MG63 (cell line): ENCODE data around the gene SVOP. TPM values are rescaled to one million over a fixed set of nuclear protein-coding genes. Genes with fewer than 3 reads are reported as not detected.
"Not testable (repeated sequence)": the region's sequence is repeated elsewhere in the genome, so short reads cannot be mapped to it uniquely, and the experiment has no call there.

ENCODE experiments used
- DNase-seq: peaks from one replicate; pipeline ENCODE4 v3.0.0-alpha.2; 2020
- H3K27me3 ChIP-seq: fragments of 250-450 bp; sonication (Bioruptor Pico); 2 replicates; pipeline ENCODE4 v1.5.1; 2020; ENCODE audit warnings: mild to moderate bottlenecking, moderate library complexity
- H3K36me3 ChIP-seq: fragments of 250-450 bp; sonication (Bioruptor Pico); 2 replicates; pipeline ENCODE4 v1.5.1; 2020; ENCODE audit warnings: mild to moderate bottlenecking, moderate library complexity
- H3K4me3 ChIP-seq: fragments of 250-450 bp; sonication (Bioruptor Pico); 2 replicates; pipeline ENCODE4 v1.5.1; 2020; ENCODE audit warnings: mild to moderate bottlenecking, moderate library complexity
- H3K9me3 ChIP-seq: fragments of 250-450 bp; sonication (Bioruptor Pico); 2 replicates; pipeline ENCODE4 v1.5.1; 2020; ENCODE audit warnings: mild to moderate bottlenecking, moderate library complexity
- total RNA-seq: library from RNA; depleted of rRNA; stranded (reverse); fragments of >200 nt; shearing (Covaris generic); gene quantifications from 2 replicates; pipeline ENCODE4 v1.2.3, GENCODE V29; 2014; ENCODE audit warnings: low replicate concordance; rRNA removed

SVOP gene
- total RNA-seq, result not detected in 2 replicates

DNA sequence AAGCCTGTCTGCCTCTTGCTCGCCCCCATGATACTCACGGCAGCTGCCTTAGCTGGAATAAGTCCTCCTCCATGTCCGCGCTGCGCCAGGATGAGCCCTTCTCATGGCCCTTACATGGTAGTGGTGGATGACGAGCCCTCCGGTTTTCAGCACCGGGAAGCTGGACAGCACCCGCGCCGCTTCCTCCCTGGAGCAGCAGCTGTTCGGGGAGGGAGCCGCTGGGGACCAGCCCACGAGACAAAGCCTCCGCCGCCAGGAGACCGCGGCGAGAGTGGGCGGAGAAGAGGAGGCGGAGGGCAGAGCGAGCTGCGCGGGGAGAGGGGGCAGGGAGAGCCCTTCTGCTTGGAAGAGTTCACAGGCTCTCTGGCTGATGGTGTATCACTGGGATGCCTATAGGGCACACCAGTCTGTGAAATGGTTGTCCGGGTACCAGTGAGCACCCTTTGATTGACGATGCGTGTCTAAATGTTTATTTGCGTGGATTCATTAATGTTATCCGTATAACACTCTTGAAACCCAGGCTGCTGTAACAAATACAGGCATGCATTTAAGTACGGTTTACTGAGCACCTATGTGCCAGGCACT lies at the start of gene SVOP:
Gene SVOP, minus strand, starts transcription at position 273 of the 585 bp plus-strand sequence. Its CDS starts 200 bp downstream, at position 73.
- no peak within 1 kb of the TSS for H3K4me3 ChIP-seq
- H3K9me3 ChIP-seq, result no peaks in the 10 kb centered on the region
- no peaks in the 10 kb centered on the region; the same call in 1 of the 2 replicates for H3K27me3 ChIP-seq
- peak; percentile 83 for DNase-seq
- H3K36me3 ChIP-seq, result no peaks in the 10 kb centered on the region

DNA sequence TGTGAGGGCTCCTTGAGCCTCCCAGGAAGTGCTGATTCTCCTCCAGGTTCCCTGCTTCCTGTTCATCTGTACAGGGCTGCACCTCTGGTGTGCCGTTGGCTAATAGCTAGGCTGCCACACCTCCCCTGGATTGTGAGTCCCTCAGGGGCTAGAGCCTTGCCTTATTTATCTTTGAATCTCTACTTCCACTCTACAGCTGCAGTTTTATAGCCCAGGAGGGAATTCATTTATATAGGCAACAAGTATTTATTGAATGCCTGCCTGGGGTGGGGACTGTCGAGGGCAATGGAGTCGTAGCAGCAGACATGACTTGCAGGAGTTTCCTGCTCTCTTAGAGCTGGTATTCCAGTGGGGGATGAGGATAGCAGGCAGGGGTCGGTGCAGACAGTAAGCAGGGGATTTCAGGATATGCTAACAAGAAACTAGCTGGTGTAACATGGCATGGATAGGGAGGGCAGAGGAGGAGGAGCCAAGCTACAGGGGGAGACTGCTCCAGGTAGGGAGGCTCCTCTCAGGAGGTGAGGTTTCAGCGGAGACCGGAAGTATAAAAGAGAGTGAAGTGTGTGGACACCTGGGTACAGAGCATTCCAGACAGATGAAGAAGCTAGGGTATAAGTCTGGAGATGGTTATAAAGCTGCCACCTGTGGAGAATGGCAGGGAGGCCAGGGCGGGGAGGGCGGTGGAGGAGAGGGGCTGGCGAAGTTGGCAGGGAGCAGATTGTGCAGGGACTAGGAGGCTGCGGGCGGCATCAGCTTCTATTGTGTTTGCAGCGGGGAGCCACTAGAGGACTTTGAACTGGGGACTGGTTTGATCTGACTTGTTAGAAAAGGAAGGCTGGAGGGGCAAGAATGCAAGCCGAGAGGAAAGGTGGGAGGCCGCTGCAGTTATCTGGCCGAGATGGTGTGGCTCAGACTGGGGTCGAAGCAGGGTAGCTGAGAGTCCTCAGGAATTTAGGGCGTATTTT lies 48.7 kb upstream of the SVOP start:
- Histone ChIP-seq H3K9me3 (no peaks in the 10 kb centered on the region), H3K27me3 (no peaks in the 10 kb centered on the region), H3K36me3 (peaks cover 22% of the 10 kb centered on the region), H3K4me3 (no peak overlapping the region)
- no peak for DNase-seq

GRCh38 chr12:109065853-109066193 lies 45.0 kb upstream of the SVOP start:
- Histone ChIP-seq H3K36me3 (peaks cover 5% of the 10 kb centered on the region; the same call in 1 of the 2 replicates), H3K4me3 (no peak overlapping the region), H3K9me3 (no peaks in the 10 kb centered on the region), H3K27me3 (no peaks in the 10 kb centered on the region)
- DNase-seq, result no peak

DNA sequence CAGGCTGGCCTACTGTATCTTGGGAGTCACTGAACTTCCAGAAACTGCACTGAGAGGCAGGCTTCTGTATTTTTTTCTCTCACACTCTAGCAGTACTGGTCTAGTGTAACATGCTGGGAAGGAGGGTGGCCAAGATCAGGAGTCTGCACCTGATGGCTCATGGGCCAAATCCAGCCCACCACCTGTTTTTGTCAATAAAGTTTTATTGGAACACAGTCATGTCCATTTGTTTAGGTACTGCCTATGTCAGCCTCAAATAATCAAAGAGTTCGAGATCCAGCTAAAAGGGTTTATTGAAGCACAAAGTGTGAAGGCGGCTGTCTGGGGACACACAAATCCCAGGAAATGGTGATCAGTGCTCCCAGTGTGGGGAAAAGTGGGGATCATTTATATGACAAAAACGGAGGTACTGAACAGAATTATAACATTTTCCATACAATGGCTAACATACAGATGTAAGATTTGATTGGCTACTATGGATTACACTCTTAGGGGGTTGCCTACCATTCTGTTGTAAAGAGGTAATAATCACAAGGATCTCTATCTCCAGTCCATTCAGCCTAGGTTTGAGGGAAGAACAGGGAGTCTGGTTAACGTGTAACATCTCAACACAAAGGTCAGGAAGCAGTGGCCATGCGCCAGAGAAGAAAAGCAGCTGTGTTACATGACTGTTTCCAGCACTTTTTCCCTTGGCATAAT lies 44.4 kb upstream of the SVOP start:
- DNase-seq, result no peak
- H3K9me3 ChIP-seq, result no peaks in the 10 kb centered on the region
- no peak overlapping the region for H3K4me3 ChIP-seq
- peaks cover 5% of the 10 kb centered on the region; the same call in 1 of the 2 replicates for H3K36me3 ChIP-seq
- H3K27me3 ChIP-seq, result no peaks in the 10 kb centered on the region

DNA sequence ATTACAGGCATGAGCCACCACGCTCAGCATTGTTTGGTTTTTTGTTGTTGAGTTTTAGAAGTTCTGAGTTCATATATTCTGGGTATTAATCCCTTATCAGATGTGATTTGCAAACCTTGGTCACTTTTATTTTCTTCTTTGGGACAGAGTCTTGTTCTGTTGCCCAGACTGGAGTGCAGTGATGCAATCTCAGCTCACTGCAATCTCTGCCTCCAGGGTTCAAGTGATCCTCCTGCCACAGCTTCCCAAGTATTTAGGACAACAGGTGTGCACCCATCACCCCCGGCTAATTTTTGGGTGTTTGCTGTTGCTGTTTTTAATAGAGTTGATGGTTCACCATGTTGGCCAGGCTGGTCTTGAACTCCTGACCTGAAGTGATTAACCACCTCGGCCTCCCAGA lies 43.3 kb upstream of the SVOP start:
- DNase-seq, result no peak
- no peaks in the 10 kb centered on the region for H3K9me3 ChIP-seq
- H3K27me3 ChIP-seq, result no peaks in the 10 kb centered on the region
- H3K36me3 ChIP-seq, result peaks cover 8% of the 10 kb centered on the region
- no peak overlapping the region for H3K4me3 ChIP-seq

DNA sequence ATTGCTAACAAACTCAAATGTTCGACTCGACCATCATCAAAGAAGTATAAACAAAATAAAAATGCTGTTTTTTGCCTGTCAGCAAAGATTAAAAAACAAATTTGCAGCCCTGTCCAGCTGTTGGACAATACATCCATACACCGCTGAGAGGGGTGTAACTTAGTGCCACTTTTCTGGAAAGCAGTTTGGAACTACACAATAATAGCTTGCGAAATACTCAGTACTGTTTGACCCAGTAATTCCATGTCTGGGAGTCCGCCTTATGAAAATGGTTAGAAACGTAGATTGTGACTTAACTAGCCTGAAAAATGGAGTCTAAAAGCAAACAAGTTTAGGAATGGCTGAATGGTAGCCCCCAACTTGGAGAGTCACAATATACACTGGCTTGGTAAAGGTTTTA lies 37.9 kb upstream of the SVOP start:
- H3K4me3 ChIP-seq, result no peak overlapping the region
- H3K27me3 ChIP-seq, result no peaks in the 10 kb centered on the region
- DNase-seq, result no peak
- H3K9me3 ChIP-seq, result no peaks in the 10 kb centered on the region
- peaks cover 18% of the 10 kb centered on the region for H3K36me3 ChIP-seq

GRCh38 chr12:109057376-109057775 lies 36.5 kb upstream of the SVOP start:
- Histone ChIP-seq H3K36me3 (peaks cover 18% of the 10 kb centered on the region), H3K4me3 (no peak overlapping the region), H3K9me3 (no peaks in the 10 kb centered on the region), H3K27me3 (no peaks in the 10 kb centered on the region)
- no peak for DNase-seq

DNA sequence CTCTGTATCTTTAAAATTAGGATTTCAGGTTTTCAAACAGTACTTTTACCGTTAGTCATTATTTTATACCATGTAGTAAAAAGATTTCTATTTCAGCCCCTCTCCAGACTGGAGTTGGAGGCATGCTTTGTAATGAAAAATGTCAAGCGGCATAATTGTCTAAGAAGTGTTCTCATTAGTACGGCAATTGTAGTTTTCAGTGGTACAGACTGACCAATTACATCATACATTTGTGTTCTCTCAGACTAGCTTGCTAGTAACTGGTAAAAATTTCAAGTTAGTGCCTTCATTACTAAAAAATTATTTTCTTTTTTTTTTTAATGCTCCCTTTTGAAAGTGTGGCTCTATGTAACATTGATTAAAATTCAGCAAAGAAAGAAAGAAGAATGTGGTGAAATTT lies 36.0 kb upstream of the SVOP start:
- H3K36me3 ChIP-seq, result peaks cover 18% of the 10 kb centered on the region
- no peak overlapping the region for H3K4me3 ChIP-seq
- H3K9me3 ChIP-seq, result no peaks in the 10 kb centered on the region
- DNase-seq, result no peak
- no peaks in the 10 kb centered on the region for H3K27me3 ChIP-seq

- no peak for DNase-seq
- Histone ChIP-seq H3K27me3 (no peaks in the 10 kb centered on the region), H3K36me3 (peaks cover 15% of the 10 kb centered on the region), H3K4me3 (no peak overlapping the region), H3K9me3 (no peaks in the 10 kb centered on the region)
Measured at GRCh38 chr12:109054520-109054919, 33.7 kb upstream of the SVOP start.

- H3K9me3 ChIP-seq, DNase-seq, H3K27me3 ChIP-seq, H3K4me3 ChIP-seq: not testable (repeated sequence)
- peaks cover 15% of the 10 kb centered on the region for H3K36me3 ChIP-seq
Measured at GRCh38 chr12:109054124-109054513, 33.3 kb upstream of the SVOP start.

- Histone ChIP-seq H3K9me3 (no peaks in the 10 kb centered on the region), H3K36me3 (peaks cover 13% of the 10 kb centered on the region), H3K27me3 (no peaks in the 10 kb centered on the region), H3K4me3 (peak overlapping the region; percentile 99)
- DNase-seq, result no peak
Measured at GRCh38 chr12:109053382-109054123, 32.7 kb upstream of the SVOP start.

DNA sequence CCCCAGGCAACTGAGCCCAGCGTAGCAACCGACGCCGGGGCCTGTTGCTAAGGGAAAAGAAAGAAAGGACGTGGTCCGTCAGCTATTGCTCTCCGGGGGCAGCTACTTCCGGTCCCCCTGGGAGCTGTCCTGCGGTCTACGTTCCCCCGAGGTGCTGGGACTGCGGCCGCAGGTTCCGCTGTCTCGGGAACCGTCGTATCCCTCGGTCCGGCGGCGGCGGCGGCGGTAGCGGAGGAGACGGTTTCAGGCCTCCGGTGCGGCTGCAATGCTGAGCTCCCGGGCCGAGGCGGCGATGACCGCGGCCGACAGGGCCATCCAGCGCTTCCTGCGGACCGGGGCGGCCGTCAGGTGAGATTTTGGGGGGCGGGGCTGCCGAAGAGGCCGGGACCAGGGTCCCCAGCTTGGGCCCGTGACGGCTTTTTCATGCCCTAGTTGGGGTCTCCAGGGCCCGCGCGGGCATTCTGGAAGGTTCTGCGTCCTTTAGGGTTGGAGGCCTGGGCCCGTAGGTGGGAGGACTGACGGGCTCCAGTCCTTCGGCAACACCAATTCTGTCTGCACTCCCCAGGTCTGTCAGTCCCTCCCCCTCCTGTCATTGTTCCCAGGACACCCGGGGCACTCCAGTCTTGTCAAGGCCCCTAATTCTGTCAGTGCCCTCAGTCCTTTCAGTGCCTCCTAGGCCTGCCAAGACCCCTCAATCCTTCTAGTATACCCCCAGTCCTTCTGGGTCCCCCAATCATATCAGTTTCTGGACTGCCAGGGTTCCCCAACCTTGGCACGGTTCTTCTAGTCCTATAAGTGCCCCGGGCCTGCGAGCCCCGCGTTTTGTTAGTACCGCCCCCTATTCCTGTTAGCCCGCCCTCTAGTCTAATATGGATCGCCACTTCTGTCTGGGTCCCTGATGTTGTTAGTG lies 31.8 kb upstream of the SVOP start, which contains the start of gene USP30:
Gene USP30, plus strand, starts transcription at position 163 of the 910 bp plus-strand sequence. Its CDS starts 103 bp downstream, at position 266.
- Histone ChIP-seq H3K36me3 (peaks cover 8% of the 10 kb centered on the region), H3K27me3 (no peaks in the 10 kb centered on the region), H3K9me3 (no peaks in the 10 kb centered on the region), H3K4me3 (peak within 1 kb of the TSS; percentile 99)
- peak; percentile 77 for DNase-seq

DNA sequence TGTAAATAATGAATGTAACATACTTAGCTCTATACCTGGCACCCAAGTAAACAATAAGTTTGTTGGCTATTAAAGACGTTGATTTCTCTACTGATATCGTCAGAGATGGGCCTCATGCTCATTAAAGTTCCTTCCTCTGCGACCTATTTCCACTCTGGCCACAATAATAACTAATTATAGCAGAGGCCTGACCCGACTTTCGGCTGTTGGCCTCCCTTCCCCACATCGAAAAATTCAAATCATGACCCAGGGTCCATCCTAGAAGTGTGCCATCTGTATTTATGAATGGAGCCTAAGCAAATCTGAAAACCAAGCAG lies 31.2 kb upstream of the SVOP start:
- no peaks in the 10 kb centered on the region for H3K27me3 ChIP-seq
- peak overlapping the region; percentile 99 for H3K4me3 ChIP-seq
- peaks cover 5% of the 10 kb centered on the region; the same call in 1 of the 2 replicates for H3K36me3 ChIP-seq
- no peak for DNase-seq
- no peaks in the 10 kb centered on the region for H3K9me3 ChIP-seq

DNA sequence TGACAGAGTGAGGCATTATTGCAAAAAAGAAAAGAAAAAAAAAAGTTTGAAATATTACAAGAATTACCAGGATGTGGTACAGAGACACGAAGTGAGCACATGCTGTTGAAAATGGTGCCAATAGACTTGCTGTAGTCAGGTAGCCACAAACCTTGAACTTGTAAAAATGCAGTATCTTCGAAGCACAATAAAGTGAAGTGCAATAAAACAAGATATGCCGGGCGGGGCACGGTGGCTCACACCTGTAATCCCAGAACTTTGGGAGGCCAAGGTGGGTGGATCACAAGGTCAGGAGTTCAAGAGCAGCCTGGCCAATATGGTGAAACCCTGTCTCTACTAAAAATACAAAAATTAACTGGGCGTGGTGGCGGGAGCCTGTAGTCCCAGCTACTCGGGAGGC lies 28.9 kb upstream of the SVOP start:
- not testable (repeated sequence) for H3K9me3 ChIP-seq, DNase-seq, H3K4me3 ChIP-seq, H3K27me3 ChIP-seq, H3K36me3 ChIP-seq

DNA sequence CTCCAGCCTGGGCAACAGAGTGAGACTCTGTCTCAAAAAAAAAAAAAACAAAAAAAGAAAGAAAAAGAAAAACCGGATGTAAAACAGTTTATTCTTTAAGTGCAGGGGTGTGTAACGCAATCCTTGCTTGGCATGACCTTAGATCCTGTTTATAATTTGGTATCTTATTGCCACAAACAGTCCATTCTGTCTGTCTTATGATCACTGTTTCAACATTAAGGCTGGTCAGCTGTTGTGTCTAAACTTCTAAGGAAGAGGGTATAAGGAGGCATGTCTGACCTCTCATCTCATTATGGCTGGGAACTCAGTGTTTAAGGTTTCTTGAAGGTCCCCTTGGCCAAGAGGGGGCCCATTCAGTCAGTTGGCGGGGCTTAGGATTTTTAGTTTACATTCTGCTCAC lies 27.8 kb upstream of the SVOP start:
- H3K4me3 ChIP-seq, H3K27me3 ChIP-seq, DNase-seq, H3K36me3 ChIP-seq, H3K9me3 ChIP-seq: not testable (repeated sequence)
